ENCODE data around the gene ACTL6A.

The ACTL6A gene

DNA sequence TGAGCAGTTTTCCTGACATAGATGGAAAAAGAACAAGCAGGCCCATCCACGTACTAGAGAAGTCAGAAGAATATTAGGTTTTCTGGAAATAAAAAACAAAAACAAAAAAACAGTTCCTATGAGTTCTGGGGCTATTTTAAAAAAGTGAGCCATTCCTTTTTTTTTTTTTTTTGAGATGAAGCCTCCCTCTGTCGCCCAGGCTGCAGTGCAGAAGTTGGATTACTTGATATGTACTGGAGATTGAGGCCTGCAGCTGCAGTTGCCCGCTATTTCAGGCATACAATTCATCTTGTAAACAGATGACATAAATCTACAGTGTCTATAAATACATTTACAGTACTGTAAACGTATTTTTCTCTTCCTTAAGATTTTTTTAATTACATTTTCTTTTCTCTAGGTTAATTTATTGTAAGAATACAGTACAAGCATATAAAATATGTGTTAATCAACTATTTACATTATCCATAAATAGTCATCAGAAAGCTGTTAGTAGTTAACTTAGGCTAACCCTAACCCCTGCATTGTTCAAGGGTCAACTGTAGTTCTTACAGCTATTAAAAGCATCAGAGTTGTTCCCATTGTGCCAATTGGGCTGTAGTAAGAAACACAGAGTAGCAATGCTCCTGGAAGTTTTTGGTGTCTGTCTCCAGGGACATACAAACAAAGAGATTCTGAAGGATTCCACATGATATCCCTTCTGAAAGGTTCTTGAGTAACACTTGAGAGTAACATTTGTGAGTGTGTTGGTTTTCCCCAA, 11.2 kb upstream of the ACTL6A start:
- TF ChIP-seq, protein P1, sequence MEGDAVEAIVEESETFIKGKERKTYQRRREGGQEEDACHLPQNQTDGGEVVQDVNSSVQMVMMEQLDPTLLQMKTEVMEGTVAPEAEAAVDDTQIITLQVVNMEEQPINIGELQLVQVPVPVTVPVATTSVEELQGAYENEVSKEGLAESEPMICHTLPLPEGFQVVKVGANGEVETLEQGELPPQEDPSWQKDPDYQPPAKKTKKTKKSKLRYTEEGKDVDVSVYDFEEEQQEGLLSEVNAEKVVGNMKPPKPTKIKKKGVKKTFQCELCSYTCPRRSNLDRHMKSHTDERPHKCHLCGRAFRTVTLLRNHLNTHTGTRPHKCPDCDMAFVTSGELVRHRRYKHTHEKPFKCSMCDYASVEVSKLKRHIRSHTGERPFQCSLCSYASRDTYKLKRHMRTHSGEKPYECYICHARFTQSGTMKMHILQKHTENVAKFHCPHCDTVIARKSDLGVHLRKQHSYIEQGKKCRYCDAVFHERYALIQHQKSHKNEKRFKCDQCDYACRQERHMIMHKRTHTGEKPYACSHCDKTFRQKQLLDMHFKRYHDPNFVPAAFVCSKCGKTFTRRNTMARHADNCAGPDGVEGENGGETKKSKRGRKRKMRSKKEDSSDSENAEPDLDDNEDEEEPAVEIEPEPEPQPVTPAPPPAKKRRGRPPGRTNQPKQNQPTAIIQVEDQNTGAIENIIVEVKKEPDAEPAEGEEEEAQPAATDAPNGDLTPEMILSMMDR (IDR thresholded peaks at IDR 0.05; ENCODE audit: low read depth, low read length) = no peak
- no peak for DNase-seq (ENCODE audit: extremely low read depth, low read depth)

DNA sequence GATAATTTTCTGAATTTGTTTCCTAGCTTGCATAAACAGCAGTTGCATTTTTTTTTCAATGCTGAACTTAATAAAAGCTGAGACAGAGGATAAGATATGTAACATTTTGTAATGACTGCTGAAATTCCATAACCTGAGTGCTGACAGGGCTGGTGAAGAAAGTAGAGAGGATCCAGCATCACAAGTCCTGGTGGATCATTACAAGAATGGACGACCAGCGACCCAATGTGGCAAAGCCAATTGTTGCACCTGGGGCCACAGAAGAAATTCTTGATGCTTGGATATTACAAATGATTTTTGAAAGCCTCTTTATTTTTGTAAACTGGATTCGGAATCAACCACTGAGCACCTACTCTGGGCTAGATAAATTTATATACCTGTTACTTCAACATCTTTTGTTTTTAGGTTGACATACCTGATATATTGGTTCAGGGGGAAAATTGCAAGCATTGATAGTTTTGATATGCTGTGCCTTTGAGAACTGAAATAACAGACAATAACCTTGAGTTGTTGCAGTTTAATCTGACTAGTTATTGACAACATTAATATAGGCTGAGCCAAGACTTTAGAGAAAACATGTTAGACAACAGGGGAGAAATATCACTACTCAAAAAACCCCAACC, 3.9 kb upstream of the ACTL6A start:
- TF ChIP-seq, protein P1 (IDR thresholded peaks at IDR 0.05; ENCODE audit: low read depth, low read length) = peak; percentile 91
- peak; percentile 38 for DNase-seq (ENCODE audit: extremely low read depth, low read depth)

DNA sequence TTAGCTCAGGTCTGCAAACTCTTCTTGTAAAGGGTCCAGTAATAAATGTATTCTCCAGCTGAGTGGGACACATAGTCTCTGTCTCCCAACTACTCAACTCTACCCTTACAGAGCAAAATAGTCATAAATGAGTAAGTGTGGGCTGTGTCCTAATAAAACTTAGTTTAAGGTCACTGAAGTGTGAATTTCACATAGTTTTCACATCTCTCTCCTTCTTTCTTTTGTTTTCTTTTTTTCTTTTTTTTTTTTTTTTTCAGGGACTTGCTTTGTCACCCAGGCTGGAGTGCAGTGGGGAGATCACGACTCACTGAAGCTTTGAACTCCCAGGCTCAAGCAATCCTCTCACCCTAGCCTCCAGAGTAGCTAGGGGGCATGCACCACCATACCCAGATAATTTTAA, 1.9 kb upstream of the ACTL6A start:
- no peak for DNase-seq (ENCODE audit: extremely low read depth, low read depth)
- TF ChIP-seq, protein P1 (IDR thresholded peaks at IDR 0.05; ENCODE audit: low read depth, low read length) = no peak

DNA sequence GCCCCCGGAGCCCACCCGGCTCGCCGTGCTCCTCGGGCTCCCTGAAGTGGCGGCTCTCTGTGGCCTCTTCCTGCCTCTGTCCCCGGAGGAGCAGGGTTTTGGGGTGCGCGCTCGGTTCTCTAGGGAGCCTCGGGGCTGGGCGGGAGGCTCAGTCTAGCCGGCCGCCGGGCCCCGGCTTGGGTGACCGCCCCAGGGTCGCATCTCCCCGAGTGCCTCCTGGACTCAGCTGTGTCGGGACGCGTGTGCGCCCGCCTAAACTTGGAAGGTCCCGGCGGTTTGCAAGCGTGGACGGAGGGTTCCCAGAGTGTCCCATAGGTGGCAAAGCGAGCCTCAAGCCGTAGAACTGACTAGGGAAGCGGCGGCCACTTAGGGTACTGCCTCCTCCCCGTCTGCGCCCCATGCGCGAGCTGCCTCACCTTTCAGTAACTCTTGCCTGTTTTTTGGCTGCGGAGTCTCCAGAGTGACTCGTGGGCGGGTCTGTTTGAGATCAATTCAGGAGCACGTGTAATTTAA, 601 bp downstream of the ACTL6A start:
- peak; percentile 23 for DNase-seq (ENCODE audit: extremely low read depth, low read depth)
- TF ChIP-seq, protein P1 (IDR thresholded peaks at IDR 0.05; ENCODE audit: low read depth, low read length) = peak; percentile 39

DNA sequence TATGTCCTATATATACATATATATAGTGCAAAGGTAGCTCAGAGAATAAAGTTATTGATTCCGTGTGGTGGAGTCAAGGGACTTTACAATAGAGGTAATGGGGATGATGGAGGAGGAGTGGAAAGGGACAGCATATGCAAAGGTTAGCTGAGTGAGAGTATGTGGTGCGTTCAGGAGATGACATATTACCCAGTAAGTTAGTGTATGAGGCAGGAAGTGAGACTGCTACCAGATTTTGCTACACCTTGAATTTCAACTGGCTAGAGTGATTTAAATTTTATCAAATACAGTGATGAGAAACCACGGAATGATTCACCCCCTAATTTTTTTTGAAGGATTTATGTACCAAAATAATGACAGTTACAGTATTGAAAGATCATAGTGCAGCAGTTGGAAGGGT, 2.8 kb downstream of the ACTL6A start:
- TF ChIP-seq, protein P1 (IDR thresholded peaks at IDR 0.05; ENCODE audit: low read depth, low read length) = no peak
- DNase-seq (ENCODE audit: extremely low read depth, low read depth) = no peak

DNA sequence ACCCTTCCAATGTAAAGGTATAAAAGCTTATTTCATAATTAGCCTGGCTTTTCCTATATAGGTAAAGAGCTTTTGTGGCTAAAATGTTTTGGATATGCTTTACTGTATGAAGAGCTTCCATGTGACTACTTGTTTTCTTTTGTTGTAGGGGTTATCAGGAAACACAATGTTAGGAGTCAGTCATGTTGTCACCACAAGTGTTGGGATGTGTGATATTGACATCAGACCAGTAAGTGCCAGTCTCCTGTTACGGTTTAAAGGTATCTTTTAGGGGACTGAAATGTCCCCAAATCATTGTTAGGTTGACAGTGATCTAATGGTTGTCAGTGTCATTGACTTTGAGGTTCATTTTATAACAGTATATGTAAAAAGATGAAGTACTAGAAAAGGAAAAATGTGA, 18.3 kb downstream of the ACTL6A start:
- TF ChIP-seq, protein P1 (IDR thresholded peaks at IDR 0.05; ENCODE audit: low read depth, low read length) = no peak
- DNase-seq (ENCODE audit: extremely low read depth, low read depth) = no peak

DNA sequence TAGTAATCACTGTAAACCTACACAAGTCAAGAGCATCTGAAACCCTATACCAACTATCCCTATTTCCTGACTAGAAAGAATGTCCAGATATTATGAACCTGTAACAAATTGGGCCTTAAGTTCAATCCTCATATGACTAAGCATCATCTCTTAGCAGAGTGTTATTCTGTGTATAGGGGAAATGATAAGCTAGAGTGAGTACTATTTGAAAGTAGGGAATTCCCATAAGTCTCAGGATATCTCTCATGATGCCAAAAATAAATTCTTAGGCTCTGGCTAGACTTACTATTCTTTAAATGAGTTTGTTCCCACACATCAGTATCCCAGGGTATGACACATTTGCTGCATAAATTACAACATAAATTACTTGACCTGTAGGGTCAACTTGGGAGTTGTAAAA, 26.4 kb downstream of the ACTL6A start:
- TF ChIP-seq, protein P1 (IDR thresholded peaks at IDR 0.05; ENCODE audit: low read depth, low read length) = no peak
- no peak for DNase-seq (ENCODE audit: extremely low read depth, low read depth)

All from AG09319 (cell line).